Measurements from ENCODE around the gene MAGEB6.
"Not testable (repeated sequence)": the region's sequence is repeated elsewhere in the genome, so short reads cannot be mapped to it uniquely, and the experiment has no call there.

Gene MAGEB6, protein sequence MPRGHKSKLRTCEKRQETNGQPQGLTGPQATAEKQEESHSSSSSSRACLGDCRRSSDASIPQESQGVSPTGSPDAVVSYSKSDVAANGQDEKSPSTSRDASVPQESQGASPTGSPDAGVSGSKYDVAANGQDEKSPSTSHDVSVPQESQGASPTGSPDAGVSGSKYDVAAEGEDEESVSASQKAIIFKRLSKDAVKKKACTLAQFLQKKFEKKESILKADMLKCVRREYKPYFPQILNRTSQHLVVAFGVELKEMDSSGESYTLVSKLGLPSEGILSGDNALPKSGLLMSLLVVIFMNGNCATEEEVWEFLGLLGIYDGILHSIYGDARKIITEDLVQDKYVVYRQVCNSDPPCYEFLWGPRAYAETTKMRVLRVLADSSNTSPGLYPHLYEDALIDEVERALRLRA

DNA sequence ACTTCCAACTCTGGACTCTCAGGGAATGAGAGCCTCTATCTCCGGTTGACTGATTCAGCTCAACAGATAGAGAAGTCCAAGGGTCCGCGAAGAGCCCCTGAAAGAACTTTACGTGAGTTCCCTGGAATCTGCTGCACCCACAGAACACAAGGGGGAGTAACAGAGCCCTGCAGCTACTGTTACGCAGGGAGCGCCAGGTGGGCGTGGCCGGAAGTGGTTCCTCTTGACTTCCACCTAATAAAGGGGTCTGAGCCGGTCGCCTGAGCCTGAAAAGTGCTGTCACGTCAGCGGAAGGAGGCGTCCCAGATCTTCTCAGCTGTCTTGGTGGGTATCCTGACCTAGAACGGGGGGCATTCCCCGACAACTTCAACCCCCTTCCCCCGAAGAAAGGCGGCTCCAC is at the start of gene MAGEB6:
TSS of gene MAGEB6 (plus strand) at position 237 of the 400 bp plus-strand sequence. CDS start 1,407 bp downstream, outside the sequence.
- no peak for DNase-seq (ENCODE audit: low read depth)

DNA sequence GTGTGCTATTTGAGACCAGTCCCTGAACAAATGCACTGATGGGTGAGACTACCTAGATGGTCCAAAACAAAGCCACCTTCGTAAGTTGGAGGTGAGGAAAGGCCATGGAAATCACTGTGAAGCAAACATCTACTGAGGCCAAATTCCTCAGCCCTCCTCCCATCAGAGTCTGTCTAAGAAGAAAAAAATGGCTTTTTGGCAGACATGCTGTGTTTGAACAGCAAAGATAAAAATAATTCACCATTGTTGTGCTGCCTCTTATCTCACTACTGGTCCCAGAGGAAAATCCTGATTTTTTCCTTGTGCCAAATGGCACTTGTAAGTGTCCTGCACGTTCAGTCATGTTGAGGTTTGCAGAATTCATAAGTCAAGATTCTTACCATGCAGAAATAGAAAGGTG is 46.2 kb upstream of the MAGEB6 start:
- DNase-seq (ENCODE audit: low read depth): no peak

DNA sequence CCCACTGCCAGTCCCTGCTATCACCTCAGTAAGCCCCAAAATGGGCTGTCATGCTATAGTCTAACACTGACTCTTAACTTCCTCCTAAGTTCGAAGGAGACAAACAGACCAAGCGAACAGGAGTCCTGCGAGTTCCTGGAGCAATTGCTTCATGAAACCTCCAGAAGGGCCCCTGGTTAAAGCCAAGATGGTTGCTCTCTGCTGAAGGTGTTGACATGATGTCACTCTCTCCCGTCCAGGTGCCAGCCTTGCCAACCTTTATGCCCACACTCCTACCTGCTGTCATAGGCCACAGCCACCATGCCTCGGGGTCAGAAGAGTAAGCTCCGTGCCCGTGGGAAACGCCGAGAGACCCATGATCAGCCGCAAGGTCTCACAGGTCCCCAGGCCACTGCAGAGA is 31.9 kb upstream of the MAGEB6 start, which contains the start of gene MAGEB6B:
TSS of gene MAGEB6B (plus strand) at position 301 of the 400 bp plus-strand sequence. CDS start at position 301, 0 bp downstream.
- DNase-seq (ENCODE audit: low read depth): no peak

DNA sequence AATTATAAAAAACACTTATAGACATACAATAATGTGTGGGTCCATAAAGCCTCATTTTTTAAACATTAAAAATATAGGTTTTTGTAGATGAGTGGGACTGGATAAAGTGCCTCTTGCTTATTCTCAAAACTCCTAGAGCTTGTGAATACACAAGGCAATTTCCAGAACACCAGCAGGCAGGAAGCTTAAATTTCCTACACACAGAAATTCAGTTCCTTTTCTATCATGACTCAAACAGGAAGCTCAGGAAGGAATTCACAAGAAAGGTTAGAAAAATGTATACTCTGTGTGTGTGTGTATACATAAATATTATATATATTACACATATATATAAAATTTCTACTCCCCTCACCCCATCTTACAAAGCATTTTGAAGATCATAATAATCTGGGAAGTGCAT is 11.3 kb downstream of the MAGEB6 start:
- DNase-seq (ENCODE audit: low read depth): no peak

DNA sequence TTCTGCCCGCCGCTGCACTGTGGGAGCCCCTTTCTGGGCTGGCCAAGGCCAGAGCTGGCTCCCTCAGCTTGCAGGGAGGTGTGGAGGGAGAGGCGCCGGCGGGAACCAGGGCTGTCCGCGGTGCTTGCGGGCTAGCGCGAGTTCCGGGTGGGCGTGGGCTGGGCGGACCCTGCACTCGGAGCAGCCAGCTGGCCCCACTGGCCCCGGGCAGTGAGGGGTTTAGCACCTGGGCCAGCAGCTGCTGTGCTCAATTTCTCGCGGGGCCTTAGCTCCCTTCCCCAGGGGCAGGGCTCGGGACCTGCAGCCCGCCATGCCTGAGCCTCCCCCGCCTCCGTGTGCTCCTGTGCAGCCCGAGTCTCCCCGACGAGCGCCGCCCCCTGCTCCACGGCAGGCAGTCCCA is 12.5 kb downstream of the MAGEB6 start:
- DNase-seq (ENCODE audit: low read depth): not testable (repeated sequence)

DNA sequence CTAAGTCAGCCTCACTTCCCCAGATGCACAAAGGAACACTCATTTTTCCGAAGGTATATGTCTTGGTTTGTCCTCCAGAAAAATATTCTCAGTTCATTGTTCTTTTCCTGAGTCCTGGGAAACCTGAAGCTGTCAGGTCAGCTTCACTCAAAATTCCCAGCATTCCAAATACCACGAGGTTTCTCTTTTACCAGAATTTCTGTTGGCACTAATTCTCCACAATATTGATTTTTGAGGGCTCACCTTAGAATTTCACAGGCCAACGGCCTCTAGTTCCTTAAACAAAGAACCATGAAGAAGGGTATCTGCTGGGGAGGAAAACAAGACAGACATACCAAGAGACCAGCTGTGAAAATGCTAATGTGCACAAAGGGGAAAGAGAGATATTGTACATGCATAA is 15.8 kb downstream of the MAGEB6 start:
- DNase-seq (ENCODE audit: low read depth): no peak

DNA sequence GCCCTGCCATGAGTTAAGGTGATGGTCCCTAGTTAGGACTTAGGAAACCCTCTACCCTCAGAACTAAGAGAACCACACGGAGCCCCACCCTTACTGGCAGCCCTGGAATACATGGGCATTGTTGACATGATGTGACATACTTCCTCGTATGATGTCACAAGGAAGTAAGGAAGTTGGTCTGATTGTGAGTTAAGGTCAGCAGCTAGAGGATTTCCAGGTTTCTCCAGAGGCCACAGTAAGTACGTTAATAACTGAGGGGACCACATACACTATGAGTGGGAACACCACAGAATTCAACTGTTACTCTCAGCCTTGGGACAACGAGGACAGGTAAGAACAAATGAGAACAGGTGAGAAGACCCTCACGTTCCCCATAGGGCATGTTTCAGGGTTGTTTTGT is 23.6 kb downstream of the MAGEB6 start, which contains the start of gene MAGEB5:
TSS of gene MAGEB5 (plus strand) at position 301 of the 400 bp plus-strand sequence. CDS start 1,133 bp downstream, outside the sequence.
- DNase-seq (ENCODE audit: low read depth): no peak

DNA sequence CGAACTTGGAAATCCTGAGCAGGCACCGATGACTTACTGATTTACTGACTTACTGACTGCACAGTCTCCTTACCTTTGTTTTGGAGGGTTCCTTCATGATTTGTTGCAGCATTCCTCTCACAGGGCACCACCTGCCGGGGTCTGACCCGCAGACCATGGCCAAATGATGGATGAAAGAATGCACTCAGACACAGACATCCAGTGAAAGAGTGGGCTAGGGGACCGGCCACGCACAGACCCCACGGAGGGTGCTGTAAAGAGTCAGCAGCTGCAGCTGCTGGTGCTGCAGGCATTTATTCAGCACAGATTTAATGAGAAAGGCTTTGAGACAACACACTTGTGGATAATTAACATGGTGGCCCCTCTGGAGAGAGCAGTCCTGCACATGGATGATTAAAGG is 27.1 kb downstream of the MAGEB6 start:
- DNase-seq (ENCODE audit: low read depth): no peak

DNA sequence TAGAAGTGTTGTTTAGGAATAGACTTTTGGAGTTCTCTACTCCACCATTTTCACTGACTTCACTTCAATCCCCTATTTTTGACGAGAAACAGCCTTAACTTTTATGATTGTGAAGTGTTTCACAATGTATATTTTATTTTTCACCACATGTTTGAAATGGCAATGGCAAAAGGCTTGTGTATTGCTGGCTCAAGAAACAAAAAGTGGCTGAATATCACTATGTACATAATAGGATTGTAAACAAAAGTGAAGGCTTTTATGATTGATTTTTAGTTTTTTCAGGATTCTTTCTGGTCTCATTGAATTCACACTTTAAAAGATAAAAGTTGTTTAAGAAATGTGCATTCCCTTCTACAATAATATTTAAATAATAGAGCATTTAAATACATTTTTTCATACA is 41.9 kb downstream of the MAGEB6 start:
- no peak for DNase-seq (ENCODE audit: low read depth)
